HG02970 (cell line): ENCODE results near the gene SLC2A5.
A peak's percentile ranks its signal among the peaks of the same experiment; 100 is the strongest.

Experiments used
- ATAC-seq: cut with Tn5 transposase; IDR thresholded peaks from one replicate; pipeline ENCODE4 v1.9.1; 2021; ENCODE audit warnings: mild to moderate bottlenecking, moderate library complexity, moderate number of reproducible peaks; ENCODE audit not compliant: unreplicated experiment, low FRiP score

SLC2A5 gene

DNA sequence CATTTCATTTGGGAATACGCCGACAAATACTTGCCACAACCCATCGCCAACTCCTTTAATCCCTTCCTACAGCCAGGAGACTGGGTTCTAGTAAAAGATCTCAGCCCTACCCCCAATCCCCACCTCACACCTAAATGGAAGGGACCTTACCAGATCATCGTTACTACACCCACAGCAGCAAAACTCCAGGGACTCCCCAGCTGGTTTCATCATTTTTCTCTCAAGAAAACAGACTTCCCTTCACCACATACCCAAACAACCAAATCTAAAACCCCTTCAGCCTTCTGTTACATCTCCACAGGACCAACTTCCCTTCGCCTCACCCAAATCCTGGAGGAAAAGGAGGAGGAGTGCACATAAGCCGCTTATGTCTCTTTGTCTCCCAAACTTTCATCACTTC, 23.7 kb upstream of the SLC2A5 start:
- no peak for ATAC-seq

DNA sequence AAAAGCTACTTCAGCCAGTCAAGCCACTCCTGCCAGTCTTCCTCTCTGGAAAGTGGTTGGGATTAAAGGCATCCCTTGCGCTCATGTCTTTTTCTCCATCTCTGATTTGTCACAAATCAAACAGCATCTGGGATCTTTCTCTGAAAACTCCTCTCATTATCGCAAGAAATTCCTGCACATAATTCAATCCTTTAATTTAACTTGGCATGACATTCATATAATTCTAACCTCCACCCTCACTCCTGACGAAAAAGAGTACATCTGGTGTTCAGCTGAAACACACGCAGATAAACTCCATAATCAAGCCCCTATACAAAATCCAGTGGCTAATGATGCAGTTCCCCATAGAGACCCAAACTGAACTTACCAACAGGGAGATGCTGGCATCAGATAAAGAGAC, 19.4 kb upstream of the SLC2A5 start:
- ATAC-seq, result no peak

DNA sequence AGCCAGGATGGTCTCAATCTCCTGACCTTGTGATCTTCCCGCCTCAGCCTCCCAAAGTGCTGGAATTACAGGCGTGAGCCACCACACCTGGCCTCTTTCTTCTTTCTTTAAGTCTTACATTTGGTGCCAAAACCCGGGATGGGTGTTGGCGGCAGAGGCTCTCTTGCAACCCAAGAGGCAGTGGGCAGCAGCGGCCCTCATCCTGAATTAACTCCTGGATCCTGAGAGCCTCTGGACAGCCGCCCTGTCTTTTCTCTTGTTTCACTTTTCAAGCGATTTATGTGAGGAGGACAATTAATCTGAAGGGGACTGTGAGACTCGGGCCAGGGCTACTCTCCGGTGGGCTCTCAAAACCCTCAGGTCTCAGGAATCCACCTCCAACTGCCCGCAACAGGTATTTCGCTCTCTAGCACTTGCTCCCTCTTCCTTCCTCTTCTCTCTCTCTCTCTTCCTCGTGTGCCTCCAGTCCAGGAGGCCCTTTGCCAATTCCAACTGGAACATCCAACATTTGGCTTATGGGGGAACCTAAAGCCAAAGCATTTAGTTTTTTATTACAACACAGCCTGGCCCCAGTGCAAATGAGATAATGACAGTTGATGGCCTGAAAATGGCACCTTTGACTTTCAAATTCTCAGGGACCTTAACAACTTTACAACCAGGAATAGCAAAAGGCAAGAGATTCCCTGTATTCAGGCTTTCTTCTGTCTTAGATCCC, 18.1 kb upstream of the SLC2A5 start:
- ATAC-seq, result no peak

DNA sequence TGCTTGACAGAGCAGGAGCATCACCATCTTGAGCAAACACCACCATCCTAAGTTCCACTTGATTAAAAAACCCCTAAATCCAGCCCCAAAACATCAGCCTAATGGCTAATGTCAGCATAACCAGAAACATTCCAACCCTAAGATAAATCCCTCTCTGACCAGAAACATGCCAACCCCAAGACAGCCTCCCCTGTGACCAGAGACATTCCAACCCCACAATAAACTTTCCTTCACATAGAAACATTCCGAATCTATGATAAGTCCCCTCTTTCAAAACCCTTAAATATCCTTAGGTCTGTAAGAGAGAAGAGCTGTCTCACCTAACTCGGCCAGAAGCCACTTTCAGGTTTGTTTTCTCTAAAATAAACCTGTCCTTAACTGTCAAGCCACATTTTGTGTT, 17.4 kb upstream of the SLC2A5 start:
- no peak for ATAC-seq

DNA sequence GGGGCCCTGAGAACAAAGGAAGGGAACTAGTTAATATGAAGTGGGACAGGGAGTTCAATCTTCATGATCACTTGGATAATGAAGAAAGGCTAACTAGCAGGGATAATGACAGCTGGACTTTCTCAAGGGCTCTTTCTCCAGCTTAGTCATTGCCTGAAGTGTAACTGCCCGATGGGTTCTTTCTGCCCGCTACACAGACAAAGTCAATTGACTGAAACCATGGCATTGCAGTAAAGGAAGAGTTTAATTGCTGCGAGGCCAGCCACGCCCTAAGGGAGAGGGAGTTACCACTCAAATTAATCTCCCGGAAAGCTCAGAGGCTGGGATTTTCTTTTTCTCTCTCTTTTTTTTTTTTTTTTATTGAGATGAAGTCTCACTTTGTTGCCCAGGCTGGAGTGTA, 16.6 kb upstream of the SLC2A5 start:
- ATAC-seq, result no peak

DNA sequence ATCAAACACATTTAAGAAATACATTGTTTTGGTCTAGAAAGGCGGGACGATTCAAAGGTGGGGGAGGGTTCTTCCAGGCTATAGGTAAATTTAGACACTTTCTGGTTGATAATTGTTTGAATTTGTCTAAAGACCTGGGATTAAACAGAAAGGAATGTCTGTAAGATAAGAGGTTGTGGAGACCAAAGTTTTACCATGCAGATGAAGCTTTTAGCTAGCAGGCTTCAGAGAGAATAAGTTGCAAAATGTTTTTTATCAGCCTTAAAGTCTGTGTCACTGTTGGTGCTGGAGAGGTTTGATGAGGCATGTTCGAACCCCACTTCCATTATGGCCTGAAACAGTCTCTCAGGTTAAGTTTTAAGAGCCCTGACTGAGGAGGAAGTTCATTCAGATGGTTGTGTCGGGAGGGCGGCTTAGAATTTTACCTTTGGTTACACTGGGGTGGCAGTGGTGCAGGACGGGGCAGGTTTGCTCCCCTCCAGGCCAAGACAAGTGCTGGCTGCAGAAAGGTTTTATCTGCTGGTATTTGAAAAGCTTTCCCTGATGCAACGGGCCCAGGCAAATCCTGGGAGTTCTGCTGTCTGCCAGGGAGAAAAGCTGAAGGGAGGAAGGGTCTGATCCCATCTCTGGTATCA, 16.0 kb upstream of the SLC2A5 start:
- no peak for ATAC-seq

DNA sequence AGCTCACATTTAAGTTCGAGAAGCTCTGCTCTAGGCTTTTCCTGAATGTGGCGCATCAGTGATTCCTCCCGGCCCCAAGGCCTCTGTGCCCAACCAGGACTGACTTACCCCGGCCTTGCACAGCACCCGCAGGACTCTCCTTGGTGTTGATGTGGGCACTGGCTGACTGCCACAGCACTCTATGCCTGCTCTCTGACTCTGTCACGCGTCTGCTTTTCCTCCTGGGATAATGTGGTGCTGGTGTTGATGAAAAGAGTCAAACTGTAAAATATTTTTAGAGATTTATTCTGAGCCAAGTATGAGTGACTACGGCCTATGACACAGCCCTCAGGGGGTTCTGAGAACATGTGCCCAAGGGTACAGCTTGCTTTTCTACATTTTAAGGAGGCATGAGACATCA, 15.5 kb upstream of the SLC2A5 start:
- ATAC-seq, result no peak

DNA sequence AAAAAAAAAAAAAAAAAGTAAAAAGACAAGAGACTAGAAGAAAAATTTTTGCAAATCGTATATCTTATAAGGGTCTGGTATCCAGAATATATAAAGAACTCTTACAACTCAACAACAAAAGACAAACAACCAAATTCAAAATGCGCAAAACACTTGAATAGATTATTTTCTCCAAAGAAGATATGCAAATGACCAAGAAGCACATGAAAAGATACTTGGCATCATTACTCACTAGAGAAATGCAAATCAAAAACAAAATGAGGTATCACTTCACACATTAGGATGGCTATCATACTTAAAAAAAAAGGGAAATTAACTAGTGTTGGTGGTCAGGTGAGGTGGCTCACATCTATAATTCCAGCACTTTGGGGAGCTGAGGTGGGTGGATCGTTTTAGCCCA, 12.0 kb upstream of the SLC2A5 start:
- no peak for ATAC-seq

DNA sequence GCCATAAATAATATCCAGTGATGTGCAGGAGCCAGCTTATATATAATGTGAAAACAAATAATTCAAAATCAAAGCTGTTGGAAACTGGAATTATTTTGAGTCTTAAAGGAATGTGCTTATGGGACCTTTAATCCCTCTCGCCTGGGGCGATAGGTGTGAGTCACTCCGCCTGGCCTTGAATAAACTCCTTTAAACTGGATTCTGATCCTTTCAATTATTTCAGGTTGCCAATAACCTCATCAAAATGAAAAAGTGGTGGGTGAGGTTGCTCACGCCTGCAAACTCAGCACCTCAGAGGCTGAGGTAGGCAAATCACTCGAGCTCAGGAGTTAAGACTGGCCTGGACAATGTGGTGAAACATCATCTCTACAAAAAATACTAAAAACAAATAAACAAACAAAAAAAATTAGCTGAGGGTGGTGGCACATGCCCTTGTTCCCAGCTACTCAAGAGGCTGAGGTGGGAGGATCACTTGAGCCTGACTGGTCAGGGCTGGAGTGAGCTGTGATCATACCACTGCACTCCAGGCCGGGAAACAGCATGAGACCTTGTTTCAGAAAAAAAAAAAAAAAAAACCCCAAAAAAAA, 11.4 kb upstream of the SLC2A5 start:
- ATAC-seq, result no peak

DNA sequence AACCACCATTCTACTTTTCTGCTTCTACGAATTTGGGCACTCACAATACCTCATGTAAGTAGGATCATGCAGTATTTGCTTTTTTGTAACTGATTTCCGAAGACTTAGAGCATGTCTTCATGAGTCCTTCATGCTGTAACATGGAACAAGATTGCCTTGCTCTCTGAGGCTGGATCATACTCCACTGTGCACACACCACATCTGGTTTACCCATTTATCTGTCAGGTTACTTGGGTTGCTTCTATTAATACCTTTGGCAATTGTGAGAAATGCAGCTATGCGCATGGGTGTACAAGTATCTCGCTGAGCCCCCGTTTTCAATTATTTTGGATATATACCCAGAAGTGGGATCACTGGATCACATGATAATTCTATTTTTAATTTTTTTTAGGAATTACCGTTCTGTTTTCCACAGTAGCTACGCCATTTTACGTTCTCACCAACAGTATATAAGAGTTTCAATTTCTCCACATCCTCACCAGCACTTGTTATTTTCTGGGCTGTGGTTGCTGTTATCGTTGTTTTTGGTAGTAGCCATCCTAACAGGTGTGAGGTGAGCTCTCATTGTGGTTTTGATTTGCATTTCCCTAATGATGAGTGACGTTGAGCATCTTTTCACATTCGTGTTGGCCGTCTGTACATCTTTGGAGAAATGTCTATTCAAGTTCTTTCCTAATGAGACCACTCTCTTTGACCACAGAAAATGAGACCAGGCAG, 10.7 kb upstream of the SLC2A5 start:
- no peak for ATAC-seq

DNA sequence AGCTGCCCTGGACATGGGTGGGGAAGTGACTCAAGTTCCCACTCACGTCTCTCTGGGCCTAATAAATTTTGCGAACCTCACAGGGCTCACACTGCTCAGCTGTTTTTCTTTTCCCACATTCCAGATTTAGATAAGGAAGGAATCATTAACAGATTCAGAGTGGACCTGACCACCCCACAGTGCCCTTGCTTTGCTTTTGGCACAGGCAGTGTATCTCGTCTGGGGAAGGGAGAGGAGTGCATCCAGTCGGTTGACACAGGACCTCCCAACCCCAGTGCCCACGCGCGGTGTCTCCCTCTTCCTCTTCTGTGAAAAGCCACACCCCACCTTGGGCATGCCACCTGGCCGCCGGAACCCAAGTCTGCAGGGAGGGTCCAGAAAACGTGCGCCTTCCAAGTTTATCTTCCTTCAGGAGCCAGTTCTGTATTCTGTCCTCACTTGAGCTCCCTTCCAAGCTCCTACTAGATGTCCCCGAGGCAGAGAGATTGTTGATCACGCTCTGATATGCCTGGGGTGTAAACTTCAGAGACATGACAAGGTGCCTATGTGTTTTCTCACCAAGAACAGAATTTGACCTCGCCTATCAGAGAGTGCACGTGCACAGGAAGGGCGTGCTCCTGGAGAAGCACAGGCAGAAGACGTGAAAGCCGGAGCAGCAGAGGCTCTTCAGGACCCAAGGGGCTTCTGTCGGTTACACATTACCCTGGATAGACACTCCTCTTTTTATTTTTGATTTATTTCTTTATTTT, 9.5 kb upstream of the SLC2A5 start:
- ATAC-seq, result no peak

DNA sequence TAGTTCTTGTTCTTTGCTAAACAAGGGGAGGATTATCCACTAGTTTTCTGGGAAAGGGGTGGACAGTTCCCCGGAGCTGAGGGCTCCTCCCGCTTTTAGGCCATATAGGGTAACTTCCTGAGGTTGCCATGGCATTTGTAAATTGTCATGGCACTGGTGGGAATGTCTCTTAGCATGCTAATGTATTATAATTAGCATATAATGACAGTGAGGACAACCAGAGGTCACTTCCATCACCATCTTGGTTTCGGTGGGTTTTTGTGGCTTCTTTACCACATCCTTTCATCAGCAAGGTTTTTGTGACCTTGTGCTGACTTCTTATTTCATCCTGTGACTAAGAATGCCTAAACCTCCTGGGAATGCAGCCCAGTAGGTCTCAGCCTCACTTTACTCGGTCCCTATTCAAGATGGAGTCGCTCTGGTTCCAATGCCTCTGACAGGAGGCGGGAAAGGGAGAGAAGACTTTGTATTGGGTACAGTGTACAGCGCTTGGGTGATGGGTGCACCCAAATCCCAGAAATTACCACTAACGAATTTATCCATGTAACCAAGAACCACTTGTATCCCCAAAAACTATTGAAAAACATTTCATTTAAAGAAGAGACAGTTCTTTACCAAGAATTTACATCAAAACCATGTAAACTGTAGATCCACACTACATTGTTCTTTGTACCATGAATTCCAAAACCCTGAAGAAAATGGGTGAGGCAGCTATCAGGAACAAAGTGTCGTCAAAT, 8.7 kb upstream of the SLC2A5 start:
- no peak for ATAC-seq

DNA sequence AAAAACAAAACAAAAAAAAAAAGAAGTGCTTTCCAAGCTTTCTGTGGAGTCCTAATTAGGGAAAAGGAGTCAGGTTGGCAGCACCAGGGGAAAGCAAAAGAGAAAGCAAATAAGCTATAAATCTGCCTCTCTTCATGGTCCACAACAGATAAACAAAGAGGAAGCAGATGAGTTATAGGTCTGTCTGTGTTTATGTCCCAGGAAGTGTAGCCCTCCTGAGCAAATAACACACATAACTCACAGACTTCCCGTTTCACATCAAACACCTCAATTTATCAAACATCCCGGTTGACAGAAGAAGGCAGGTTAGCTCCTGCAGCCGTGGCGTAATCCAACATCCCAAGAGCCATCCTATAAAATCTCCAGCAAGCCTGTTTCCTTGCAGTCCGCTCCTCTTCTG, 5.6 kb upstream of the SLC2A5 start:
- ATAC-seq, result no peak

DNA sequence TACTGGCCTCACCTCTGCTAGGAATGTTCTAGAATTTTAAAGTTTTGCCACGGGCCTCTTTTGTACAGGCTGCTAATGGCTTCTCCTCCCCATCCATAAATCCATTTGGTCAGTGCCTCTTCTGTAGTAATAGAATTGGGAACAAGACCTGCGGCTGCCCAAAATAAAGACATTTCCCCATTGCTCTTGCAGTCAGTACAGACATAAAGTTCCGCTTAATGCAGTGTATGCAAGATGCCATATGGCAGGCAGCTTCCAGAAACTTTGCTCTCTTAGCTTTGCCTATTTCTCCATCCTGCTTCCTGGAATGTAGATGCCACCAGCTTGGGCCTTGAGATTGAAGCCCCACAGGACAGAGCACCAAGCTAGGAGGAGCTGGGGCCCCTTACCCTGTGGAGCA, 3.7 kb upstream of the SLC2A5 start:
- no peak for ATAC-seq

DNA sequence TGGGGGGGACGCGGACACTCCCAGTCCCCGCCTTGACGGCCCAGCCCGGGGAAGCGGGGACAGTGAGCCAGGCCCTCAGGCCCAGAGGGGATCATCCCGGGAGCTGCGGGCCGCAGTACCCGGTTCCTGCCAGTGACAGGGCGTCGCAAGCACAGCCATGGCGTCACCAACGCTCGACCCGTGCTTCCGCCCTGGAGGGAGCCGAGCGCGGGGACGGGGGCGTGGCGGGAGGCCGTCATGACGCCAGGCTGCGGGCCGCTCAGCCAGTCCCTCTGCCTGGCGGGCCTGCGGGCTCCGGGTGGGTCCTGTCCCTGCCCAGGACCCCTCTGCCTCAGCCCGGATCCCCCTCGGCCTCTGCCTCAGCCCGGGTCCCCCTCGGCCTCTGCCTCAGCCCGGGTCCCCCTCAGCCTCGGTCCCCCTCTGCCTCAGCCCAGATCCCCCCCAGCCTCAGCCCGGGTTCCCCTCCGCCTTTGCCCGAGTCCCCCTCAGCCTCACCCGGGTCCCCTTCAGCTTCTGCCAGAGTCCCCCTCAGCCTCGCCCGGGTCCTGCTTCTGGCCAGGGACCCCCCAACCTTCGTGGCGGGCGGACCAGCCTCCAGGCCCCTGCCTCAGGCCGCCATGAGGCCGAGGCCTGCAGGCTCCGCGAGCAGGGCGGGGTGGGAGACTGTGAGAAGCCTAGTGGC, 2.3 kb upstream of the SLC2A5 start:
- ATAC-seq, result no peak

DNA sequence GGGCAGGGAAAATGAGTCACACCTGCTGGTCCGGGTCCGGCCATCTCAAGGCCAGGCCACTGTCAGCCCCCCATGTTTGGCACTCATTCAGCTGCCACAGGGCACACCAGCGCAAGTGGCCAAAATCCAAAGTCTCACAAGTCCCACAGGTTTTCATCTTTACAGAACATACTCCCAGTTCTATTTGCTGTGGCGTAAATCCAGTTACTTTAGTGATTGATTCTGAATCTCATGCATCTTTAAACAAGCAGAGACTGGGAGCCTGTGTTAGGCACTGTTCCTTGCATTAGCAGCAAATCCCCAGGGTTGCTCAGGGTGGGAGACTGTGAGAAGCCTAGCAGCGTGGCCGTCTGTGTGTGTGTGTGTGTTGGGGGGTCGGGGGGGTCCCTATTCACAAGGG, 1.1 kb upstream of the SLC2A5 start:
- no peak for ATAC-seq

DNA sequence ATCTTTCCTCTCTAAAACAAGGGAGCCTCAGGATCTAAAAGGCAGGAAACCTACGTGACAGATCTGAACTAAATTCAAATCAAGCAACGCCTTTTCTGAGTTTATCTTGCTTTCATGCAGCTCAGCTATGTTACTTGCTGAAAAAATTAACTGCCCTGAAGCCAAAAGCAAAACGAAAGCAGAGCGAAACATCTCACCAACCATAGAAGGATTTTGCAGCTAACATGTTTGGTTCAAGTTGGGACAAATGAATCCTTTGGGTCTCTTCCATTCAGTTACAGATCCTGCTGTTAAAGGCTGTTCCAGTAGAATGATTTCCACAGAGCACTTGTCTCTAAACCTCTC, 482 bp downstream of the SLC2A5 start:
- peak; percentile 6 for ATAC-seq

DNA sequence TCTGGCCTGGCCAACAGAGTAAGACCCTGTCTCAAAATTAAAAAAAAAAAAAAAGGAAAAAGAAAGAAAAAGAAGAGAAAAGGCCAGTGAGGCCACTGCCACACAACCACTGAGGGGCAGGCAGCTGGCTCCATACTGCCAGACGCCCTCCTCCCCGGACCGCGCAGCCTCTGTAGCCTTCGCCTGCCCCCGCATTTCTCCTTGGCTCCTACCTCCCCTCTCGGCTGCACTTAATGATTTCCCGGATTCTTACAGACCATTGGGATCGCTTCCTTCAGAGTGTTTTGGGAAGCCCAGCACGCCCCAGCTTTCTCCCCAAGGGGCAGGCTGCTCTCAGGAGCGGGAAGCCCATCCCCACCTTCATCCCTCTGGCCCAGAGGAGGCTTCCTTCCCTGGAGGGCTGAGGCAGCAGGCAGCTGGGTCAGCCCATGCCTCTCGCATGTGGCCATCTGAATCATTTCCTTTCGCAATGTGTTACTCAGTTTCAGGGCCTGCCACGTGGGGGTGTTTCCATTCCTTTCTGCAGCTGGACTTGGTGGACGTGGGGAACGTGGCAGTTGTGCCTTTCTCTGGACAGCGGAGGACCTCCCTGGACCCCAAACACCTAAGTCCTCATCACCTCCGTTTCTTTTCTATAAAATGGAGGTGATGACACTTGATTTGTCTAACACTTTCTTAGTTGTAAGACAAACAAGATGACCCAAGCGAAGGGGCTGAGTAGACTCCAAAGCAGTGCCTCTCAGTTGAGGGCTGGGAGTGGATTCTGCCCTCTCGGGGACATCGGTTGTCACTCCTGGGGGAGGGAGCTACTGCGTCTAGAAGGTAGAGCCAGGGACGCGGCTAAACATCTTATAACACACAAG, 2.3 kb downstream of the SLC2A5 start:
- ATAC-seq, result no peak
